ENCODE data around the gene FOXB2. TPM values are rescaled to one million over a fixed set of nuclear protein-coding genes. Genes with fewer than 3 reads are reported as not detected.
"Not testable (repeated sequence)": the region's sequence is repeated elsewhere in the genome, so short reads cannot be mapped to it uniquely, and the experiment has no call there.

Gene FOXB2
- total RNA-seq, 1 donor from 2014 or later, result not detected

DNA sequence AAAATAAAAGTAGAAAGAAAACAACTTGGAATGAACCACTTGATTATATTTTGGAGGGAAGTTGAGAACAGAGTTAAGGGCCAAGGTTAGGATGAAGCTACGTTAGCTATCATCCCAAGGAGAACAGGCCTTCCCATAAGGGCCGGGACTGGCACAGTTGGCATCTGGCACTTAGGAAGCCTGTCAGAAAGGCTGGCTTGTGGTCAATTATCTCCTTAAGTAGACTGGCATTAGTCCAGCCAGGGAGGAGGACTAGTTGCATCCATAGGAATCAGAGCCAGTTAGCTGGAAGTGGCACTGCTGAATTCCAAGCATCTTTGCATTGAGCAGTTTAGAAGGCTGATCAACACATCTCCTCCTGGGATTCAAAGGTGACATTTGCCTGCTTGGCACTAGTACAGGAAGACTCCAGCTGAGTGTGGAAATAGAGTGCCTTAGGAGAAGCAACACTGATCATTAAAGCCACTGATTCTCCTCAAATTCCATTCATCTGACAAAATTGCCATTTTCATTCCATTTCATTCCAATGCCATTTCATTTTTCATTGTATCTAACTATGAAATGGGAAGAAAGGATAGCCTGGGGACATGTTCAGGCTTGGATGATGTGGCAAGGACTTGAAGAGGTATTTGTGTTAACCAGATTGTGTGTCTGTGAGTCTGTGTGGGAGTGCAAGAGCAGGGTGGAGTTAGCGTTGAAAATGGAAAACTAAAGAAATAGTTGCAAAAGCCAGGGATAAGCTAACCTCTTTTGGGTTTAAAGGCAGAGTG, 5.5 kb downstream of the FOXB2 start:
- Mint-ChIP-seq H3K36me3 (ENCODE audit: unreplicated experiment) (no peaks in the 10 kb centered on the region), H3K27me3 (ENCODE audit: unreplicated experiment) (peaks cover 17% of the 10 kb centered on the region), H3K27ac (ENCODE audit: unreplicated experiment) (no peak overlapping the region), H3K4me1 (ENCODE audit: low read depth, unreplicated experiment) (peaks cover 4% of the 10 kb centered on the region), H3K4me3 (ENCODE audit: unreplicated experiment) (no peak overlapping the region), H3K9me3 (ENCODE audit: unreplicated experiment) (peaks cover 4% of the 10 kb centered on the region)
- DNase-seq, result no peak
- TF ChIP-seq, protein P1, sequence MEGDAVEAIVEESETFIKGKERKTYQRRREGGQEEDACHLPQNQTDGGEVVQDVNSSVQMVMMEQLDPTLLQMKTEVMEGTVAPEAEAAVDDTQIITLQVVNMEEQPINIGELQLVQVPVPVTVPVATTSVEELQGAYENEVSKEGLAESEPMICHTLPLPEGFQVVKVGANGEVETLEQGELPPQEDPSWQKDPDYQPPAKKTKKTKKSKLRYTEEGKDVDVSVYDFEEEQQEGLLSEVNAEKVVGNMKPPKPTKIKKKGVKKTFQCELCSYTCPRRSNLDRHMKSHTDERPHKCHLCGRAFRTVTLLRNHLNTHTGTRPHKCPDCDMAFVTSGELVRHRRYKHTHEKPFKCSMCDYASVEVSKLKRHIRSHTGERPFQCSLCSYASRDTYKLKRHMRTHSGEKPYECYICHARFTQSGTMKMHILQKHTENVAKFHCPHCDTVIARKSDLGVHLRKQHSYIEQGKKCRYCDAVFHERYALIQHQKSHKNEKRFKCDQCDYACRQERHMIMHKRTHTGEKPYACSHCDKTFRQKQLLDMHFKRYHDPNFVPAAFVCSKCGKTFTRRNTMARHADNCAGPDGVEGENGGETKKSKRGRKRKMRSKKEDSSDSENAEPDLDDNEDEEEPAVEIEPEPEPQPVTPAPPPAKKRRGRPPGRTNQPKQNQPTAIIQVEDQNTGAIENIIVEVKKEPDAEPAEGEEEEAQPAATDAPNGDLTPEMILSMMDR (IDR thresholded peaks at IDR 0.05; ENCODE audit: partially characterized antibody, unreplicated experiment), result no peak

DNA sequence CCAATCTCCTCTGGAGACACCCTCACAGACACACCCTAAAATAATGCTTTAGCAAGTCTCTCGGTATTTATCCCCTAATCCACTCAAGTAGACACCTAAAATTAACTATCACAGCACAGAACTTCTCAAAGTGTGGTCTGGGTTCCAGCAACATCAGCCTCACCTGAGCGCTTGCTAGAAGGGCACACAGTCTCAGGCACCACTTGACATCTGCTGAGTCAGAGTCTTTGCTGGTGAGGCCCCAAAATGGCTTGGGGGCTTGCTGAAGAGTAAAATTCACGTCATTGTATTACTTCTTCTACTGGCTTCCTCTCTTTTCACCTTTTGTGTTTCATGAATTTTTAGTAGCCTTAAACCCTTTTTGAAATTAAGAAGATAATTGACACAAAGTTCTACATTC, 9.0 kb downstream of the FOXB2 start:
- Mint-ChIP-seq H3K36me3 (ENCODE audit: unreplicated experiment) (no peaks in the 10 kb centered on the region), H3K27me3 (ENCODE audit: unreplicated experiment) (peaks cover 7% of the 10 kb centered on the region), H3K4me3 (ENCODE audit: unreplicated experiment) (no peak overlapping the region), H3K4me1 (ENCODE audit: low read depth, unreplicated experiment) (no peaks in the 10 kb centered on the region), H3K9me3 (ENCODE audit: unreplicated experiment) (no peaks in the 10 kb centered on the region), H3K27ac (ENCODE audit: unreplicated experiment) (no peak overlapping the region)
- DNase-seq, result no peak
- TF ChIP-seq, protein P1 (IDR thresholded peaks at IDR 0.05; ENCODE audit: partially characterized antibody, unreplicated experiment), result no peak

DNA sequence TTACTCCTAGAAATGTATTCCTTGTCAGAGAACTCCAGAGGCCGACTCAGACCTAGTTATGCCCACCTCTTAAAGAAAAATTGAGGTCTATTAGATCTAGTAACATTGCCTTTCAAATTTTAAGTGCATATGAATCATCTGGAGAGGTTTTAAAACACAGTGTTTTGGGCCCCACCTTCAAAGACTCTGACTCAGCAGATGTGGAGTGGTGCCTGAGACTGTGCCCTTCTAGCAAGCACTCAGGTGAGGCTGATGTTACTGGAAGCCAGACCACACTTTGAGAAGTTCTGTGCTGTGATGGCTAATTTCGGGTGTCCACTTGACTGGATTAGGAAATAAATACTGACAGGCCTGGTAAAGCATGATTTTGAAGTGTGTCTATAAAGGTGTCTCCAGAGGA, 10.6 kb downstream of the FOXB2 start:
- Mint-ChIP-seq H3K4me1 (ENCODE audit: low read depth, unreplicated experiment) (no peaks in the 10 kb centered on the region), H3K36me3 (ENCODE audit: unreplicated experiment) (no peaks in the 10 kb centered on the region), H3K27me3 (ENCODE audit: unreplicated experiment) (peaks cover 7% of the 10 kb centered on the region), H3K4me3 (ENCODE audit: unreplicated experiment) (no peak overlapping the region), H3K9me3 (ENCODE audit: unreplicated experiment) (no peaks in the 10 kb centered on the region), H3K27ac (ENCODE audit: unreplicated experiment) (no peak overlapping the region)
- TF ChIP-seq, protein P1 (IDR thresholded peaks at IDR 0.05; ENCODE audit: partially characterized antibody, unreplicated experiment), result no peak
- no peak for DNase-seq

DNA sequence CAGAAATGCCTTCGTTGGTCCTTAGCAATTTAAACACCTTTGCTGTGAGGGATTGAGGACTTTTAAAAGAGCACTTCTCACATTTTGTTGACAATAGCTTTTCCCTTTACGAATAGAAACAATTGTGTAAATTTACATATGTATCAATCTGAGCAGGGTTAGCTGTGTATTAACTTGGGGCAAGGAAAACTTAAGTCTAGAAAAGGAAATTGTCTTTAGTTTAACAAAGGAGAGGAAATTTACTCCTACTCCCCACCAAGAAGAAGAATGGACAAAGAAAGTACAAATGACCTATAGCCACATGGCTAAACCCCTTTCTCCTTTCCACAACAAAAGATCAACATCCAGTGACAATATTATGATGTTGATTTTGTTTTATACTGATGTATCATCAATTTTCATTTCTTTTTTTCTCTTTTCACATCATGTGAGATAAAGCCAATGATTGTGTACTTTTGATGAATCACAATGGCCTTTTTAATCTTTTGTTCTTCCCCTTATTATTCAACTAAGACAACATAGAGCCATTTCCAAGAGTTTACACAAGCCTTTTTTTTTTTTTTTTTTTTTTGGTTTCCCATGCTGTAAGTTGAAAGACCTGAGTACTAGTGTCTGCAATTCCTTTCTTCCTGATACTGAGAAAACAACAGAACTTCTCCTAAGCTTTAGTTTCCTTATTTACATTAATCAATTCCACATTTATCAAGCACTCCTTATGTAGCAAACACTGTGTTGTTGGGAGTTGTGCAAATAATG, 19.0 kb downstream of the FOXB2 start:
- Mint-ChIP-seq H3K4me3 (ENCODE audit: unreplicated experiment) (no peak overlapping the region), H3K27ac (ENCODE audit: unreplicated experiment) (no peak overlapping the region), H3K4me1 (ENCODE audit: low read depth, unreplicated experiment) (no peaks in the 10 kb centered on the region), H3K36me3 (ENCODE audit: unreplicated experiment) (no peaks in the 10 kb centered on the region), H3K9me3 (ENCODE audit: unreplicated experiment) (peaks cover 2% of the 10 kb centered on the region), H3K27me3 (ENCODE audit: unreplicated experiment) (peaks cover 3% of the 10 kb centered on the region)
- TF ChIP-seq, protein P1 (IDR thresholded peaks at IDR 0.05; ENCODE audit: partially characterized antibody, unreplicated experiment), result no peak
- DNase-seq, result no peak

GRCh38 chr9:77040340-77040739, 20.9 kb downstream of the FOXB2 start:
- Mint-ChIP-seq H3K36me3 (ENCODE audit: unreplicated experiment) (no peaks in the 10 kb centered on the region), H3K4me3 (ENCODE audit: unreplicated experiment) (no peak overlapping the region), H3K9me3 (ENCODE audit: unreplicated experiment) (peaks cover 2% of the 10 kb centered on the region), H3K27me3 (ENCODE audit: unreplicated experiment) (peaks cover 3% of the 10 kb centered on the region), H3K4me1 (ENCODE audit: low read depth, unreplicated experiment) (no peaks in the 10 kb centered on the region), H3K27ac (ENCODE audit: unreplicated experiment) (no peak overlapping the region)
- DNase-seq, result no peak
- TF ChIP-seq, protein P1 (IDR thresholded peaks at IDR 0.05; ENCODE audit: partially characterized antibody, unreplicated experiment), result no peak

- H3K4me3 Mint-ChIP-seq (ENCODE audit: unreplicated experiment); H3K9me3 Mint-ChIP-seq (ENCODE audit: unreplicated experiment); H3K27ac Mint-ChIP-seq (ENCODE audit: unreplicated experiment); H3K36me3 Mint-ChIP-seq (ENCODE audit: unreplicated experiment); H3K27me3 Mint-ChIP-seq (ENCODE audit: unreplicated experiment); H3K4me1 Mint-ChIP-seq (ENCODE audit: low read depth, unreplicated experiment); DNase-seq: not testable (repeated sequence)
Measured at GRCh38 chr9:77043743-77044142, 24.3 kb downstream of the FOXB2 start.

GRCh38 chr9:77060681-77061080, 41.2 kb downstream of the FOXB2 start:
- H3K27ac Mint-ChIP-seq (ENCODE audit: unreplicated experiment); H3K9me3 Mint-ChIP-seq (ENCODE audit: unreplicated experiment); H3K4me1 Mint-ChIP-seq (ENCODE audit: low read depth, unreplicated experiment); DNase-seq; H3K4me3 Mint-ChIP-seq (ENCODE audit: unreplicated experiment); H3K27me3 Mint-ChIP-seq (ENCODE audit: unreplicated experiment); H3K36me3 Mint-ChIP-seq (ENCODE audit: unreplicated experiment): not testable (repeated sequence)

Data from glutamatergic neuron (in vitro differentiated cells).